ENCODE measurements around the gene NUP58. TPM values are rescaled to one million over a fixed set of nuclear protein-coding genes. Genes with fewer than 3 reads are reported as not detected.

NUP58 gene
- total RNA-seq, 4 donors from 2014 or later, result 24.4 to 96.6 (median 42.4) TPM

- TF ChIP-seq CTCF (IDR thresholded peaks at IDR 0.05), result no peak
- no peak for TF ChIP-seq POLR2A (IDR thresholded peaks at IDR 0.05)
- Histone ChIP-seq H3K27me3 (no peaks in the 10 kb centered on the region), H3K27ac (no peak overlapping the region), H3K36me3 (no peaks in the 10 kb centered on the region), H3K4me3 (no peak overlapping the region), H3K9me3 (no peaks in the 10 kb centered on the region), H3K4me1 (peaks cover 0 to 18% (median 0%) of the 10 kb centered on the region in 4 donors)
- DNase-seq, result no peak
These were observed 20.1 kb upstream of the NUP58 start for GRCh38 chr13:25281193-25281934.

- H3K4me3 ChIP-seq, result no peak overlapping the region
- TF ChIP-seq POLR2A (IDR thresholded peaks at IDR 0.05), result no peak
- TF ChIP-seq CTCF (IDR thresholded peaks at IDR 0.05), result no peak
These were observed 19.5 kb upstream of the NUP58 start for GRCh38 chr13:25281935-25282332.

GRCh38 chr13:25286308-25286968, 15.0 kb upstream of the NUP58 start:
- Histone ChIP-seq H3K27ac (peak overlapping the region; percentile 84 to 92 (median 86)), H3K4me3 (peak overlapping the region; percentile 52 to 80 (median 69)), H3K27me3 (no peaks in the 10 kb centered on the region), H3K9me3 (no peaks in the 10 kb centered on the region), H3K36me3 (no peaks in the 10 kb centered on the region), H3K4me1 (peaks cover 0 to 19% (median 0%) of the 10 kb centered on the region in 4 donors)
- no peak for TF ChIP-seq CTCF (IDR thresholded peaks at IDR 0.05)
- TF ChIP-seq POLR2A (IDR thresholded peaks at IDR 0.05), result no peak
- peak in 2 of 3 donors; percentile 62 to 67 for DNase-seq

More at GRCh38 chr13:25281935-25282332, 19.5 kb upstream of the NUP58 start:
- Histone ChIP-seq H3K36me3 (no peaks in the 10 kb centered on the region), H3K27me3 (no peaks in the 10 kb centered on the region), H3K9me3 (no peaks in the 10 kb centered on the region), H3K27ac (no peak overlapping the region), H3K4me1 (peaks cover 0 to 19% (median 0%) of the 10 kb centered on the region in 4 donors)
- DNase-seq, result no peak

- Histone ChIP-seq H3K4me1 (peaks cover 0 to 19% (median 0%) of the 10 kb centered on the region in 4 donors), H3K9me3 (no peaks in the 10 kb centered on the region), H3K36me3 (no peaks in the 10 kb centered on the region), H3K27ac (peak within 1 kb of the TSS; percentile 84 to 92 (median 86)), H3K27me3 (no peaks in the 10 kb centered on the region), H3K4me3 (peak within 1 kb of the TSS; percentile 52 to 80 (median 69))
- DNase-seq, result peak; percentile 91 to 97 (median 96)
- TF ChIP-seq CTCF (IDR thresholded peaks at IDR 0.05) (peak; percentile 99 to 100 (median 99)), POLR2A (IDR thresholded peaks at IDR 0.05) (peak; percentile 46 to 66)
These were observed 14.2 kb upstream of the NUP58 start, which contains the start of gene MTMR6 for GRCh38 chr13:25286969-25287961. MTMR6 (minus strand) TSS chr13:25287488; CDS start chr13:25287247, 241 bp downstream.

- Histone ChIP-seq H3K4me1 (peaks cover 0 to 19% (median 0%) of the 10 kb centered on the region in 4 donors), H3K27ac (no peak overlapping the region), H3K36me3 (no peaks in the 10 kb centered on the region), H3K4me3 (no peak overlapping the region), H3K27me3 (no peaks in the 10 kb centered on the region), H3K9me3 (no peaks in the 10 kb centered on the region)
- TF ChIP-seq POLR2A (IDR thresholded peaks at IDR 0.05), result no peak
- no peak for TF ChIP-seq CTCF (IDR thresholded peaks at IDR 0.05)
- DNase-seq, result no peak
These were observed 12.5 kb upstream of the NUP58 start for GRCh38 chr13:25288966-25289365.

All from Peyer's patch (tissue), 4 donors.